Tibial nerve (tissue), 4 donors: ENCODE data around the gene ZFPM1. TPM values are rescaled to one million over a fixed set of nuclear protein-coding genes. Genes with fewer than 3 reads are reported as not detected.

Source experiments
- DNase-seq, 2 donors: peaks; one replicate each; pipeline ENCODE4 v3.0.0-alpha.2; 2019; ENCODE audit warnings: low spot score in 2 of 2
- H3K27ac ChIP-seq, 4 donors: fragments of 200-600 bp; sonication (generic) in 3 of 4; one replicate each; pipeline ENCODE4 v1.5.1; 2017 to 2019; ENCODE audit warnings: mild to moderate bottlenecking in 1 of 4
- H3K27me3 ChIP-seq, 2 donors: fragments of 200-600 bp; sonication (generic) in 1 of 2; one replicate each; pipeline versions ENCODE4 v1.5.1 to v1.6.0; 2017 to 2019
- H3K36me3 ChIP-seq, 3 donors: fragments of 200-600 bp; sonication (generic); one replicate each; pipeline ENCODE4 v1.5.1; 2018 to 2019
- H3K4me1 ChIP-seq, 4 donors: fragments of 200-600 bp; sonication (generic) in 3 of 4; one replicate each; pipeline ENCODE4 v1.5.1; 2017 to 2019
- H3K4me3 ChIP-seq, 4 donors: fragments of 200-600 bp; sonication (generic) in 3 of 4; one replicate each; pipeline ENCODE4 v1.5.1; 2017 to 2019; ENCODE audit warnings: mild to moderate bottlenecking in 1 of 4, moderate library complexity in 1 of 4
- H3K9me3 ChIP-seq, 4 donors: fragments of 200-600 bp; sonication (generic) in 3 of 4; one replicate each; pipeline ENCODE4 v1.5.1; 2017 to 2019
- CTCF ChIP-seq, 5 experiments: fragments of 200-600 bp in 3 of 5; fragments of 450-650 bp in 2 of 5; sonication (generic) in 3 of 5; IDR thresholded peaks; one replicate each; pipeline ENCODE4 v1.5.1; 2016 to 2019; ENCODE audit warnings: antibody characterized with exemption in 5 of 5, mild to moderate bottlenecking in 3 of 5, moderate library complexity in 2 of 5
- EP300 ChIP-seq, 2 donors: sonication (generic); formaldehyde crosslinking; IDR thresholded peaks; one replicate each; pipeline ENCODE4 v1.6.1; 2017; ENCODE audit warnings: antibody characterized with exemption in 2 of 2, mild to moderate bottlenecking in 1 of 2
- POLR2A ChIP-seq, 2 donors: fragments of 450-650 bp; IDR thresholded peaks; one replicate each; pipeline ENCODE4 v1.6.1; 2017; ENCODE audit warnings: antibody characterized with exemption in 2 of 2, mild to moderate bottlenecking in 2 of 2, moderate library complexity in 2 of 2
- WGBS, 2 donors: methylation state at CpG; one replicate each; pipeline ENCODE4 v1.1.5; 2018; 5-methylcytosine and 5-hydroxymethylcytosine counted together
- total RNA-seq, 4 donors: library from RNA; depleted of rRNA; stranded (reverse); fragments of >200 nt; gene quantifications; one replicate each; pipeline ENCODE4 v1.1.0, GENCODE V29; 2016

The ZFPM1 gene
- total RNA-seq, 4 donors from 2014 or later: 0.44 to 1.2 (median 0.71) TPM

GRCh38 chr16:88541831-88542616, 88.9 kb downstream of the ZFPM1 start:
- Histone ChIP-seq H3K36me3 (peaks cover 0 to 2% (median 0%) of the 10 kb centered on the region in 3 donors), H3K9me3 (peaks cover 0 to 31% (median 10%) of the 10 kb centered on the region in 4 donors), H3K27me3 (peaks cover 0 to 45% of the 10 kb centered on the region in 2 donors), H3K4me3 (no peak overlapping the region), H3K4me1 (peaks cover 0 to 8% (median 0%) of the 10 kb centered on the region in 4 donors), H3K27ac (no peak overlapping the region)
- DNase-seq: no peak
- 60 to 62% methylated on average over 14 to 15 of the region's 15 CpGs for WGBS, 2 donors
- TF ChIP-seq EP300 (IDR thresholded peaks at IDR 0.05): no peak
- no peak for TF ChIP-seq CTCF (IDR thresholded peaks at IDR 0.05)
- TF ChIP-seq POLR2A (IDR thresholded peaks at IDR 0.05): no peak

GRCh38 chr16:88543230-88543813, 90.2 kb downstream of the ZFPM1 start:
- Histone ChIP-seq H3K4me1 (peaks cover 0 to 8% (median 0%) of the 10 kb centered on the region in 4 donors), H3K36me3 (no peaks in the 10 kb centered on the region), H3K4me3 (no peak overlapping the region), H3K27ac (no peak overlapping the region), H3K9me3 (peaks cover 0 to 31% (median 10%) of the 10 kb centered on the region in 4 donors), H3K27me3 (peaks cover 0 to 49% of the 10 kb centered on the region in 2 donors)
- WGBS, 2 donors: 77 to 89% methylated on average over 8 of the region's 8 CpGs
- TF ChIP-seq EP300 (IDR thresholded peaks at IDR 0.05) (no peak), POLR2A (IDR thresholded peaks at IDR 0.05) (no peak), CTCF (IDR thresholded peaks at IDR 0.05) (no peak)
- no peak for DNase-seq

- H3K4me1 ChIP-seq: peaks cover 0 to 10% (median 2%) of the 10 kb centered on the region in 4 donors
- TF ChIP-seq POLR2A (IDR thresholded peaks at IDR 0.05) (no peak), CTCF (IDR thresholded peaks at IDR 0.05) (no peak), EP300 (IDR thresholded peaks at IDR 0.05) (no peak)
- WGBS, 2 donors: 72 to 83% methylated on average over 7 of the region's 7 CpGs
- peaks cover 0 to 28% of the 10 kb centered on the region in 2 donors for H3K27me3 ChIP-seq
- no peak overlapping the region for H3K4me3 ChIP-seq
- no peak for DNase-seq
- H3K36me3 ChIP-seq: no peaks in the 10 kb centered on the region
- peaks cover 0 to 31% (median 10%) of the 10 kb centered on the region in 4 donors for H3K9me3 ChIP-seq
- no peak overlapping the region for H3K27ac ChIP-seq
Measured at GRCh38 chr16:88545781-88546180, 92.7 kb downstream of the ZFPM1 start.

GRCh38 chr16:88548131-88548874, 95.2 kb downstream of the ZFPM1 start:
- H3K4me3 ChIP-seq: no peak overlapping the region
- DNase-seq: no peak
- no peak overlapping the region for H3K27ac ChIP-seq
- H3K27me3 ChIP-seq: peaks cover 0 to 25% of the 10 kb centered on the region in 2 donors
- TF ChIP-seq EP300 (IDR thresholded peaks at IDR 0.05): no peak
- no peak for TF ChIP-seq POLR2A (IDR thresholded peaks at IDR 0.05)
- TF ChIP-seq CTCF (IDR thresholded peaks at IDR 0.05): no peak
- no peaks in the 10 kb centered on the region for H3K36me3 ChIP-seq
- H3K9me3 ChIP-seq: peaks cover 0 to 18% (median 4%) of the 10 kb centered on the region in 4 donors
- WGBS, 2 donors: 62 to 83% methylated on average over 8 to 15 of the region's 15 CpGs
- H3K4me1 ChIP-seq: peaks cover 0 to 11% (median 2%) of the 10 kb centered on the region in 4 donors
